ENCODE measurements around the gene OTOL1.

Gene OTOL1

DNA sequence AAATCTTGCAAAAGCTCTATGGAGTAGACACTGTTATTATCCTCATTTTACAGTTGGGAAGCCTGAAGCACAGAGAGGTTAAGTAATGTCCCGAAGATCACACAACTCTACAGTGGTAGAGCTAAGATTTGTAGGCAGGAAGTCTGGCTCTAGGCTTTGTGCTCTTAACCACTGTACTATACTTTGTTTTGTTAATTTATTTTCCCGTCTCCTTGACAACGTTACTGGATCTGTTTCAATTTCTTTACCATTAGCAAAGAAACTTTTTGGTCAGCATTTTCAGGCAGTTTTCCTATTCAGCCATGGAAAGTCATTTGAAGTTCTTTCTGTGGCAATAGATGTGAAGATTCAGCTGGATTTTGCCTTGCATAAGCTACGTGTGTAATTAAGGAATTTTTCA lies 51.7 kb downstream of the OTOL1 start:
- Histone ChIP-seq H3K18ac (ENCODE audit: low read length) (no peak overlapping the region), H2BK15ac (ENCODE audit: low read length) (no peak overlapping the region), H2AK5ac (ENCODE audit: low read depth, low read length) (no peak overlapping the region), H3K9me3 (replicated peaks in 1 of 2; ENCODE audit: control insufficient read depth in 2 of 2, insufficient read depth in 1 of 2, low read depth in 1 of 2, low read length in 2 of 2) (no peaks in the 10 kb centered on the region), H3K4me1 (ENCODE audit: control insufficient read depth in 2 of 2, insufficient read depth in 1 of 2, low read depth in 1 of 2, low read length in 2 of 2) (peaks cover 5 to 8% of the 10 kb centered on the region in 2 donors), H3K14ac (ENCODE audit: low read length) (no peak overlapping the region), H3K27ac (replicated peaks; ENCODE audit: low read length) (no peak overlapping the region), H3K4me2 (ENCODE audit: insufficient read depth, low read length, poor library complexity, severe bottlenecking) (no peak overlapping the region), H3K36me3 (replicated peaks in 1 of 2; ENCODE audit: control insufficient read depth in 2 of 2, insufficient read depth in 2 of 2, low read length in 2 of 2) (no peaks in the 10 kb centered on the region), H2BK12ac (ENCODE audit: low read length) (no peak overlapping the region), H3K4me3 (ENCODE audit: low read length in 2 of 2) (no peak overlapping the region), H2BK120ac (ENCODE audit: low read depth, low read length) (no peak overlapping the region), H4K91ac (ENCODE audit: low read depth, low read length, poor library complexity) (no peak overlapping the region), H3K23ac (ENCODE audit: low read depth, low read length, poor library complexity) (no peak overlapping the region), H3K79me1 (ENCODE audit: low read depth, low read length) (no peaks in the 10 kb centered on the region), H3K4ac (ENCODE audit: low read length) (no peak overlapping the region), H3K9ac (ENCODE audit: low read depth, low read length, poor library complexity) (no peak overlapping the region), H2AFZ (ENCODE audit: low read length) (no peak overlapping the region), H4K8ac (ENCODE audit: low read depth, low read length) (no peak overlapping the region), H2BK5ac (ENCODE audit: low read length) (no peak overlapping the region), H3K27me3 (ENCODE audit: control insufficient read depth in 3 of 3, insufficient read depth in 3 of 3, low read depth in 1 of 3, low read length in 3 of 3) (no peaks in the 10 kb centered on the region)
- no peak for DNase-seq (ENCODE audit: low spot score)
- no CpG with 5 or more reads among the region's 4 CpGs for WGBS, 2 donors (ENCODE audit: extremely low coverage in 2 of 2, insufficient read length in 2 of 2, insufficient replicate concordance in 1 of 2)

DNA sequence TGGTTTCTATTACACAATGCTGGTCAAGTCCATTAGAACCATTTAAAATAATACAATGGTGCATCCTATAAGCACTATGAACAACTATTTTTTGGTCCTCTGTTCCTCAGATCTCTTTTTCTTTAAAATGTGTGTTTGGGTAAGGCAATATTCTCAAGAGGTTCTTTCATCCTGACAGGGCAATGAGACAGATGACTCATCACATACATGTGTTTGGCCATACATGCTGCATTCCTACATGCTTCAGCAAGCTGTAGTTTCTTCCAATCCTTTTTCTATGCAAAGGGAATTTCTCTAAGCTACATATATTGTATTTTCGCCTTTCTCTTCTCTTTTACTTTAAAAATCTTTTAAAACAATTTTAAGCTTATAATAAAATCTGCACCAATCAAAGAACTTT lies 52.7 kb downstream of the OTOL1 start:
- Histone ChIP-seq H3K79me1 (ENCODE audit: low read depth, low read length) (no peaks in the 10 kb centered on the region), H3K9me3 (replicated peaks in 1 of 2; ENCODE audit: control insufficient read depth in 2 of 2, insufficient read depth in 1 of 2, low read depth in 1 of 2, low read length in 2 of 2) (no peaks in the 10 kb centered on the region), H2AK5ac (ENCODE audit: low read depth, low read length) (no peak overlapping the region), H3K4me3 (ENCODE audit: low read length in 2 of 2) (no peak overlapping the region), H2BK120ac (ENCODE audit: low read depth, low read length) (no peak overlapping the region), H3K23ac (ENCODE audit: low read depth, low read length, poor library complexity) (no peak overlapping the region), H3K4ac (ENCODE audit: low read length) (no peak overlapping the region), H2BK5ac (ENCODE audit: low read length) (no peak overlapping the region), H2BK12ac (ENCODE audit: low read length) (no peak overlapping the region), H3K27ac (replicated peaks; ENCODE audit: low read length) (no peak overlapping the region), H3K14ac (ENCODE audit: low read length) (no peak overlapping the region), H3K18ac (ENCODE audit: low read length) (no peak overlapping the region), H3K9ac (ENCODE audit: low read depth, low read length, poor library complexity) (no peak overlapping the region), H3K27me3 (ENCODE audit: control insufficient read depth in 3 of 3, insufficient read depth in 3 of 3, low read depth in 1 of 3, low read length in 3 of 3) (no peaks in the 10 kb centered on the region), H3K4me1 (ENCODE audit: control insufficient read depth in 2 of 2, insufficient read depth in 1 of 2, low read depth in 1 of 2, low read length in 2 of 2) (peaks cover 5 to 11% of the 10 kb centered on the region in 2 donors), H4K91ac (ENCODE audit: low read depth, low read length, poor library complexity) (no peak overlapping the region), H3K4me2 (ENCODE audit: insufficient read depth, low read length, poor library complexity, severe bottlenecking) (no peak overlapping the region), H3K36me3 (replicated peaks in 1 of 2; ENCODE audit: control insufficient read depth in 2 of 2, insufficient read depth in 2 of 2, low read length in 2 of 2) (no peaks in the 10 kb centered on the region), H2BK15ac (ENCODE audit: low read length) (no peak overlapping the region), H2AFZ (ENCODE audit: low read length) (no peak overlapping the region), H4K8ac (ENCODE audit: low read depth, low read length) (no peak overlapping the region)
- DNase-seq (ENCODE audit: low spot score): no peak
- 100% methylated on average over 1 of the region's 1 CpG; no CpG with 5 or more reads in 1 of the 2 donors for WGBS, 2 donors (ENCODE audit: extremely low coverage in 2 of 2, insufficient read length in 2 of 2, insufficient replicate concordance in 1 of 2)

DNA sequence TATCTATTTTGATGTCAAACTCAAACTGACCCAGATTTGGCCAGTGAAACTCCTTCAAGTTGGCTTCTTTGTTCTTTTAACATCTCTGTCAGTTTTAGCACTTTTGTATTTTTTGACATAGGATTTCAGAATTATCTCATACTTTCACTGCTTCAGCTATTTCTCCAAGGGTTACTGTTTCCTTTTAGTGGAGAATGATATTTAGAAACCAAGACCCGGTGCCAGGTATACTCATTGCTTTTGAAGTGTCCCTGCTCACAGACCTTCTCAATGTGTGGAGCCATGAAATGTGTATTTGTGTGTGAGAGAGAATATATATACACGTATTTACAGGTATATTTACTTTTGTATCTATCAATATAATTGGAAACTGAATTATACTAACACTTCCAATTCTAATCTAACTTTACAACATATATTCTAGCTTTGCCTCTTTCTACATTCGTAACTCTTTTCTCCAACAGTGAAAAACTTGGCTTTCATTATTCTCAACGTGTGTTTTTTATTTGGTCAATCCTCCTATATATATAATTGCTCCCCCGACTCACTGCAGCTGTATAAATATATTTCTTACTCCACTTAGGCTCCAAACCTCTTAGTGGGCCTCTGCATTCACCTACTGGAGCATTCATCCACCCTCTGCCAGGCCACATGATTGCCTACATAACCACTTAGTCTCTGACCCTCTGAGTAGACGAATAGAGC lies 54.0 kb downstream of the OTOL1 start:
- no CpG with 5 or more reads among the region's 6 CpGs for WGBS, 2 donors (ENCODE audit: extremely low coverage in 2 of 2, insufficient read length in 2 of 2, insufficient replicate concordance in 1 of 2)

DNA sequence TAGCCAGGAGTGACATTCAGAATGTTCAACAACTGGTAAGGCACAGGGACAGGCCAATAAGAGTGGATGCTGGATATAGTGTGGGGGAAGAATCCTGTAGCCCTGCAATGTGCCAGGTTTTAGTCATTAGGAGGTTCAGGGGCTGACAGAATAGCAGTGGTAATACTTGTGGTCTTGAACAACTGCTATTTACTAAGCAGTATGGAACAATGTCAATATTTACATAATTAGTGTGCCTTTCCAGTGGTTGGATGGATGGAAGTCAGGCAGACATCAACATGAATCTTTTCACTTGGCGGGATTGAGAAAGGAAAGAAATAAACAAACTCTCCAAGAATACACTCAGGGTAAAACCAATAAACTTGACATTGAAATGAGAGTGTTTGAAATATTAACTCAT lies 55.1 kb downstream of the OTOL1 start:
- Histone ChIP-seq H3K23ac (ENCODE audit: low read depth, low read length, poor library complexity) (no peak overlapping the region), H4K91ac (ENCODE audit: low read depth, low read length, poor library complexity) (no peak overlapping the region), H4K8ac (ENCODE audit: low read depth, low read length) (no peak overlapping the region), H3K4me3 (ENCODE audit: low read length in 2 of 2) (no peak overlapping the region), H2BK5ac (ENCODE audit: low read length) (no peak overlapping the region), H3K4ac (ENCODE audit: low read length) (no peak overlapping the region), H2BK120ac (ENCODE audit: low read depth, low read length) (no peak overlapping the region), H3K18ac (ENCODE audit: low read length) (no peak overlapping the region), H3K79me1 (ENCODE audit: low read depth, low read length) (no peaks in the 10 kb centered on the region), H3K27me3 (ENCODE audit: control insufficient read depth in 3 of 3, insufficient read depth in 3 of 3, low read depth in 1 of 3, low read length in 3 of 3) (no peaks in the 10 kb centered on the region), H3K4me1 (ENCODE audit: control insufficient read depth in 2 of 2, insufficient read depth in 1 of 2, low read depth in 1 of 2, low read length in 2 of 2) (peaks cover 9 to 23% of the 10 kb centered on the region in 2 donors), H3K4me2 (ENCODE audit: insufficient read depth, low read length, poor library complexity, severe bottlenecking) (no peak overlapping the region), H2AFZ (ENCODE audit: low read length) (no peak overlapping the region), H2AK5ac (ENCODE audit: low read depth, low read length) (no peak overlapping the region), H3K36me3 (replicated peaks in 1 of 2; ENCODE audit: control insufficient read depth in 2 of 2, insufficient read depth in 2 of 2, low read length in 2 of 2) (no peaks in the 10 kb centered on the region), H3K14ac (ENCODE audit: low read length) (no peak overlapping the region), H2BK12ac (ENCODE audit: low read length) (no peak overlapping the region), H2BK15ac (ENCODE audit: low read length) (no peak overlapping the region), H3K9ac (ENCODE audit: low read depth, low read length, poor library complexity) (no peak overlapping the region), H3K27ac (replicated peaks; ENCODE audit: low read length) (no peak overlapping the region), H3K9me3 (replicated peaks in 1 of 2; ENCODE audit: control insufficient read depth in 2 of 2, insufficient read depth in 1 of 2, low read depth in 1 of 2, low read length in 2 of 2) (no peaks in the 10 kb centered on the region)
- WGBS, 2 donors (ENCODE audit: extremely low coverage in 2 of 2, insufficient read length in 2 of 2, insufficient replicate concordance in 1 of 2): no CpG with 5 or more reads among the region's 1 CpG
- no peak for DNase-seq (ENCODE audit: low spot score)

More for the DNA sequence above, 54.0 kb downstream of the OTOL1 start:
- no peak overlapping the region for H3K4ac ChIP-seq (ENCODE audit: low read length)
- no peak overlapping the region for H3K14ac ChIP-seq (ENCODE audit: low read length)
- H2BK12ac ChIP-seq (ENCODE audit: low read length): no peak overlapping the region
- H3K4me3 ChIP-seq (ENCODE audit: low read length in 2 of 2): no peak overlapping the region
- no peak overlapping the region for H2BK120ac ChIP-seq (ENCODE audit: low read depth, low read length)
- no peak overlapping the region for H2AK5ac ChIP-seq (ENCODE audit: low read depth, low read length)
- no peak overlapping the region for H2AFZ ChIP-seq (ENCODE audit: low read length)
- H3K27me3 ChIP-seq (ENCODE audit: control insufficient read depth in 3 of 3, insufficient read depth in 3 of 3, low read depth in 1 of 3, low read length in 3 of 3): no peaks in the 10 kb centered on the region
- no peak overlapping the region for H2BK5ac ChIP-seq (ENCODE audit: low read length)
- H3K9ac ChIP-seq (ENCODE audit: low read depth, low read length, poor library complexity): no peak overlapping the region
- no peaks in the 10 kb centered on the region for H3K9me3 ChIP-seq (replicated peaks in 1 of 2; ENCODE audit: control insufficient read depth in 2 of 2, insufficient read depth in 1 of 2, low read depth in 1 of 2, low read length in 2 of 2)
- no peak overlapping the region for H3K27ac ChIP-seq (replicated peaks; ENCODE audit: low read length)
- H3K4me2 ChIP-seq (ENCODE audit: insufficient read depth, low read length, poor library complexity, severe bottlenecking): no peak overlapping the region
- H4K91ac ChIP-seq (ENCODE audit: low read depth, low read length, poor library complexity): no peak overlapping the region
- no peaks in the 10 kb centered on the region for H3K79me1 ChIP-seq (ENCODE audit: low read depth, low read length)
- H3K18ac ChIP-seq (ENCODE audit: low read length): no peak overlapping the region
- H2BK15ac ChIP-seq (ENCODE audit: low read length): no peak overlapping the region
- no peak overlapping the region for H4K8ac ChIP-seq (ENCODE audit: low read depth, low read length)
- H3K23ac ChIP-seq (ENCODE audit: low read depth, low read length, poor library complexity): no peak overlapping the region
- H3K36me3 ChIP-seq (replicated peaks in 1 of 2; ENCODE audit: control insufficient read depth in 2 of 2, insufficient read depth in 2 of 2, low read length in 2 of 2): no peaks in the 10 kb centered on the region
- DNase-seq (ENCODE audit: low spot score): no peak
- peaks cover 9 to 19% of the 10 kb centered on the region in 2 donors for H3K4me1 ChIP-seq (ENCODE audit: control insufficient read depth in 2 of 2, insufficient read depth in 1 of 2, low read depth in 1 of 2, low read length in 2 of 2)

Data from neuronal stem cell (in vitro differentiated cells).